Measurements from ENCODE around the gene MT1E. TPM values are rescaled to one million over a fixed set of nuclear protein-coding genes. Genes with fewer than 3 reads are reported as not detected.

The MT1E gene
- total and polyA plus RNA-seq, 4 experiments from 2014 or later: 6.8 to 16.0 TPM; not detected in 2

DNA sequence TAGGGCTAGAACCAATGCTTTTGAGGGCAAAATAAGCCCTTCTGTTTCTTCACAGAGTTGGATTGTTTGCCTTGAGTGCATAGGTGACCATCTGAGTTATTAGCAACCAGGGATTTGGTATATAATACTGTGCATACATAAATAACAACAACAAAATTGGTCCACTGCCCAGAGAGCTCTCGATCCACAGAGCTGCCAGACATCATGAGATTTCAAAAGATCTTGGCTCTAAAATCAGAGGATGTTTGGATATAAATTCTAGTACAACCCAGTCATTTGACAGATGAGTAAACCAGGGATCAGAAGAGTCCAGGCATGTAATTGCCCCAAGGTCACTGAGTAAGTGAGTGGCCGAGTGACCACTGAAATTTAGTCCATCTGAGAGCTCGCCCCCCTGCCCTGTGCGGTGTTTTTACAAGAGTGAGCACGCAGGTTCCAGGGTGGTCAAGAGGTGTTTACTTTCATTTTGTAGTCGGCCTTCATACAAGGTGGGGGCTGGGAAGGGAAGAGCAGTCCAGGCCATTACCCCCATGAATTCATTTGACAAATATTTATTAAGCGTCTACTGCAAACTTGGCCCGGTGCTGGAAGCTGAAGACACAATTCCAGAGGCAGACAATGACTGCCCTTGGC is 19.0 kb upstream of the MT1E start:
- Mint-ChIP-seq H3K36me3 (peaks cover 0 to 4% of the 10 kb centered on the region in 2 donors), H3K4me3 (peak overlapping the region in 7 of 8 donors; percentile 23 to 74 (median 55)), H3K27me3 (peaks cover 0 to 3% of the 10 kb centered on the region in 2 donors), H3K9me3 (no peaks in the 10 kb centered on the region), H3K27ac (peak overlapping the region; percentile 53 to 93 (median 88)), H3K4me1 (peaks cover 24 to 51% (median 39%) of the 10 kb centered on the region in 4 donors)
- peaks cover 46% of the 10 kb centered on the region for H3K4me1 ChIP-seq (ENCODE audit: insufficient read depth, low read length)
- ChIA-PET CTCF (ENCODE audit: partially characterized antibody) (interaction anchor here (1.1 kb wide), 1 partner anchor 95 kb away, joined by 6 read pairs; no protein-coding TSS in a partner anchor), POLR2A (ENCODE audit: partially characterized antibody) (interaction anchor here (1.8 to 4.7 kb wide), 4 partner anchors 37 to 95 kb away, joined by 6 to 22 read pairs (median 14); partner anchors contain the start of genes BBS2 and MT1X)
- H3K36me3 ChIP-seq (ENCODE audit: insufficient read depth, low read length): no peaks in the 10 kb centered on the region
- no peaks in the 10 kb centered on the region for H3K27me3 ChIP-seq (ENCODE audit: insufficient read depth, low read length)
- DNase-seq: no peak
- no peak overlapping the region for H3K27ac ChIP-seq (ENCODE audit: low read depth, low read length)
- H3K4me3 ChIP-seq (ENCODE audit: low read length in 2 of 2): no peak overlapping the region
- no peaks in the 10 kb centered on the region for H3K9me3 ChIP-seq (ENCODE audit: control insufficient read depth in 1 of 2, low read length in 2 of 2)
- intact Hi-C loops (cut with micrococcal nuclease): no loop called here

DNA sequence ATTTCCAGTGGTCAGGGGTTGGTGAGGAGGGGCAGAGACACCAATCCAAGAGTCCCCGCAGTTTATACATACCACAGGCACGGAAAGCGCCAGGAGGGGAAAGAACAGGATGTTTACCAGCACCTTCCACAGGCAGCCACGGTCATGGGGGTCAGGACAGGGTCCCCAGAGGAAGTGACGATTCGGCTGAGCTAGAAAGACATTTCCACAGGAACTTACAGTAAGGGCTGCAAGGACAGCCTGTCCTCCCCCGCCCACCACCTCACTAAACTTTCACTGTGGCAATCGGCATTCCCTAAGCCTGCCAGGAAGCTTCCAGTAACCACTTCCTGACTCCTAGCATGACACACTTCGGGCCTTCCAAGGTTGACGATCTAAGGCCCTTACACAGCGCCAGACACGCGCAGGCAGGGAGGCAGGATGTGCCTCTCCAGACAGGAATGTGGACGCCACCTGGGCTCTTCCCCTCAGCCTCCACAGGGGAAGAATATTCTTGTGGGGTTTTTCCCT is 18.4 kb upstream of the MT1E start:
- Mint-ChIP-seq H3K4me1 (peaks cover 26 to 53% (median 39%) of the 10 kb centered on the region in 4 donors), H3K9me3 (no peaks in the 10 kb centered on the region), H3K27me3 (peaks cover 0 to 3% of the 10 kb centered on the region in 2 donors), H3K27ac (peak overlapping the region; percentile 70 to 93 (median 88)), H3K4me3 (peak overlapping the region; percentile 37 to 76 (median 58)), H3K36me3 (peaks cover 0 to 4% of the 10 kb centered on the region in 2 donors)
- peak in 2 of 5 donors; percentile 19 to 50 for DNase-seq
- intact Hi-C loops (cut with micrococcal nuclease): no loop called here
- ChIA-PET POLR2A (ENCODE audit: partially characterized antibody) (interaction anchor here (1.7 to 4.7 kb wide), 5 partner anchors 30 to 94 kb away, joined by 6 to 22 read pairs (median 11); partner anchors contain the start of genes BBS2 and MT1X), CTCF (ENCODE audit: partially characterized antibody) (interaction anchor here (0.6 to 1.1 kb wide), 2 partner anchors 37 to 95 kb away, joined by 3 to 6 read pairs; no protein-coding TSS in a partner anchor)
- no peak overlapping the region for H3K27ac ChIP-seq (ENCODE audit: low read depth, low read length)
- no peak overlapping the region for H3K4me3 ChIP-seq (ENCODE audit: low read length in 2 of 2)
- H3K4me1 ChIP-seq (ENCODE audit: insufficient read depth, low read length): peaks cover 46% of the 10 kb centered on the region
- no peaks in the 10 kb centered on the region for H3K27me3 ChIP-seq (ENCODE audit: insufficient read depth, low read length)
- no peaks in the 10 kb centered on the region for H3K9me3 ChIP-seq (ENCODE audit: control insufficient read depth in 1 of 2, low read length in 2 of 2)
- no peaks in the 10 kb centered on the region for H3K36me3 ChIP-seq (ENCODE audit: insufficient read depth, low read length)

DNA sequence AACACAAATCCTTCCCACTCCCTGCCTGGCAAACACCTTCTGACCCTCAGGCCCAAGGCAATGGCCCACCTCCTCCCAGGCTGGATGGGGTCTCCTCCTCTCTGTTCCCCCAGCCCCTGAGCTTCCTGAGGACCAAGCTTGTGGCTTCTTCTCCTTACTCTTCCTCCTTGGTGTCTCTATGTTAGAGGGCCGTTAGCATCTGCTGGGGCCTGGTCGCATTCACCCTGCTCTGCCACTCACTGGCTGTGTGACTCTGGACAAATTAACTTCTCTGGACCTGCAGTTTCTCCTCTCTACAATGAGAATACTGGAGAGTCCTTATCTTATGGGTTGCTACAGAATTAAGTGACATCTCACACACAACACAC is 17.9 kb upstream of the MT1E start:
- POLR2A ChIA-PET (ENCODE audit: partially characterized antibody): interaction anchor here (1.3 to 4.7 kb wide), 8 partner anchors 17 to 94 kb away, joined by 4 to 30 read pairs (median 13); partner anchors contain the start of genes BBS2, MT1E and MT1X
- peaks cover 0 to 4% of the 10 kb centered on the region in 2 donors for H3K36me3 Mint-ChIP-seq
- intact Hi-C loops (cut with micrococcal nuclease): loop anchor here (1.0 to 2.0 kb wide), 6 partner anchors 10 to 95 kb away; partner anchors contain the start of genes MT1F and MT1X

DNA sequence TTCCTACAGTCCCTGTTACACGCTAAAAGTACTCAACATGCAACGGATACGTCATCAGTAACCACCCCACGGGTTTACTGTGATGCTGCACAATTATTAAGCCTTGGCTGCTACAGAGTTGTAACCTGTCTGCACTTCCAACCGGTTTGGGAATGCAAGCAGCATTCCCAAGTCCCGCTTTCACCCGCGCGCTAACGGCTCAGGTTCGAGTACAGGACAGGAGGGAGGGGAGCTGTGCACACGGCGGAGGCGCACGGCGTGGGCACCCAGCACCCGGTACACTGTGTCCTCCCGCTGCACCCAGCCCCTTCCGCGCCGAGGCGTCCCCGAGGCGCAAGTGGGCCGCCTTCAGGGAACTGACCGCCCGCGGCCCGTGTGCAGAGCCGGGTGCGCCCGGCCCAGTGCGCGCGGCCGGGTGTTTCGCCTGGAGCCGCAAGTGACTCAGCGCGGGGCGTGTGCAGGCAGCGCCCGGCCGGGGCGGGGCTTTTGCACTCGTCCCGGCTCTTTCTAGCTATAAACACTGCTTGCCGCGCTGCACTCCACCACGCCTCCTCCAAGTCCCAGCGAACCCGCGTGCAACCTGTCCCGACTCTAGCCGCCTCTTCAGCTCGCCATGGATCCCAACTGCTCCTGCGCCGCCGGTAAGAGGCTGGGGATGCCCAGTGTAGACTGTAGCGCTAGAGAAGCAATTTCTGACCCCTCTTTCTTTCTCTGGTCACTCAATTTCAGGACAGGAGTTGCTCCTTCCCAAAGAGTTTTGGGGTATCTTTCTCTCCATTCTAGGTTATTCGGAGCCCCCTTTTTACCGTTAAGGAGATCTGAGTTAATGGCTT is 17.3 kb upstream of the MT1E start, which contains the start of gene MT2A:
MT2A (plus strand) TSS at position 542 of the 833 bp plus-strand sequence; CDS start at position 614, 72 bp downstream.
- H3K27ac Mint-ChIP-seq: peak within 1 kb of the TSS; percentile 88 to 100 (median 96)
- CTCF ChIA-PET (ENCODE audit: partially characterized antibody): interaction anchor here (0.9 to 5.9 kb wide), 6 partner anchors 7 to 129 kb away, joined by 3 to 35 read pairs (median 6); no protein-coding TSS in a partner anchor
- no peaks in the 10 kb centered on the region for H3K27me3 ChIP-seq (ENCODE audit: insufficient read depth, low read length)
- H3K4me3 ChIP-seq (ENCODE audit: low read length in 2 of 2): peak within 1 kb of the TSS; percentile 70 to 94
- peaks cover 26 to 53% (median 39%) of the 10 kb centered on the region in 4 donors for H3K4me1 Mint-ChIP-seq
- peaks cover 46% of the 10 kb centered on the region for H3K4me1 ChIP-seq (ENCODE audit: insufficient read depth, low read length)
- peaks cover 0 to 4% of the 10 kb centered on the region in 2 donors for H3K36me3 Mint-ChIP-seq
- intact Hi-C loops (cut with micrococcal nuclease): loop anchor here (1.0 to 2.0 kb wide), 6 partner anchors 9 to 94 kb away; partner anchors contain the start of genes MT1F and MT1X
- POLR2A ChIA-PET (ENCODE audit: partially characterized antibody): interaction anchor here (0.9 to 4.7 kb wide), 13 partner anchors 9 to 93 kb away, joined by 3 to 30 read pairs (median 4); partner anchors contain the start of genes BBS2, MT1E and MT1X
- H3K27me3 Mint-ChIP-seq: peaks cover 0 to 3% of the 10 kb centered on the region in 2 donors
- peak within 1 kb of the TSS; percentile 82 for H3K27ac ChIP-seq (ENCODE audit: low read depth, low read length)
- H3K36me3 ChIP-seq (ENCODE audit: insufficient read depth, low read length): no peaks in the 10 kb centered on the region
- no peaks in the 10 kb centered on the region for H3K9me3 Mint-ChIP-seq
- peak; percentile 81 to 93 (median 85) for DNase-seq
- peak within 1 kb of the TSS; percentile 92 to 99 (median 98) for H3K4me3 Mint-ChIP-seq
- H3K9me3 ChIP-seq (ENCODE audit: control insufficient read depth in 1 of 2, low read length in 2 of 2): no peaks in the 10 kb centered on the region

More for the DNA sequence above, 17.9 kb upstream of the MT1E start:
- H3K9me3 ChIP-seq (ENCODE audit: control insufficient read depth in 1 of 2, low read length in 2 of 2): no peaks in the 10 kb centered on the region
- no peak for DNase-seq
- H3K36me3 ChIP-seq (ENCODE audit: insufficient read depth, low read length): no peaks in the 10 kb centered on the region
- CTCF ChIA-PET (ENCODE audit: partially characterized antibody): interaction anchor here (0.6 to 5.9 kb wide), 3 partner anchors 31 to 94 kb away, joined by 3 to 35 read pairs (median 6); no protein-coding TSS in a partner anchor
- peak overlapping the region; percentile 74 to 92 (median 79) for H3K4me3 Mint-ChIP-seq
- H3K4me1 ChIP-seq (ENCODE audit: insufficient read depth, low read length): peaks cover 46% of the 10 kb centered on the region
- H3K27me3 Mint-ChIP-seq: peaks cover 0 to 3% of the 10 kb centered on the region in 2 donors
- H3K9me3 Mint-ChIP-seq: no peaks in the 10 kb centered on the region
- no peaks in the 10 kb centered on the region for H3K27me3 ChIP-seq (ENCODE audit: insufficient read depth, low read length)
- H3K27ac ChIP-seq (ENCODE audit: low read depth, low read length): peak overlapping the region; percentile 82
- H3K4me3 ChIP-seq (ENCODE audit: low read length in 2 of 2): peak overlapping the region; percentile 17 to 94
- H3K4me1 Mint-ChIP-seq: peaks cover 26 to 53% (median 39%) of the 10 kb centered on the region in 4 donors
- peak overlapping the region; percentile 70 to 93 (median 88) for H3K27ac Mint-ChIP-seq

DNA sequence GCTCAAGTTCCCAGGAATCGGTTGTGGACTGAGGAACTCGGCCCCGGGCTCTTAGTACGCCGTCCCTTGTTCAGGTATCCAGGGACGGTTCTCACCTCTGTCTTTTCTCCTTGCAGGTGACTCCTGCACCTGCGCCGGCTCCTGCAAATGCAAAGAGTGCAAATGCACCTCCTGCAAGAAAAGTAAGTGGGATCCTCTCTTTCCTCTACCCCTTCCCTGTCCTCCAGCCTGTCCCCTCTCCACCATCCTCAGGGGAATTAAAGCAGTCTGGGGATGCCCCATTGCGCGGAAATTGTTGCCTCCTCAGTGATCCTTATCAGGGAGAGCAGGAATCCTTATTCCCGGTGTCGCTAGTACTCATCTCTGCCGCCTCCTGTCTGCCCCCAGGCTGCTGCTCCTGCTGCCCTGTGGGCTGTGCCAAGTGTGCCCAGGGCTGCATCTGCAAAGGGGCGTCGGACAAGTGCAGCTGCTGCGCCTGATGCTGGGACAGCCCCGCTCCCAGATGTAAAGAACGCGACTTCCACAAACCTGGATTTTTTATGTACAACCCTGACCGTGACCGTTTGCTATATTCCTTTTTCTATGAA is 16.6 kb upstream of the MT1E start:
- intact Hi-C loops (cut with micrococcal nuclease): loop anchor here (1.0 to 2.0 kb wide), 6 partner anchors 8 to 93 kb away; partner anchors contain the start of genes MT1F and MT1X
- H3K4me1 ChIP-seq (ENCODE audit: insufficient read depth, low read length): peaks cover 46% of the 10 kb centered on the region
- H3K27ac ChIP-seq (ENCODE audit: low read depth, low read length): peak overlapping the region; percentile 82

GRCh38 chr16:56609463-56609921 is 16.1 kb upstream of the MT1E start:
- Mint-ChIP-seq H3K9me3 (no peaks in the 10 kb centered on the region), H3K27ac (peak overlapping the region; percentile 88 to 100 (median 96)), H3K27me3 (no peaks in the 10 kb centered on the region), H3K4me3 (peak overlapping the region; percentile 92 to 99 (median 98)), H3K36me3 (peaks cover 0 to 4% of the 10 kb centered on the region in 2 donors), H3K4me1 (peaks cover 26 to 53% (median 38%) of the 10 kb centered on the region in 4 donors)
- Histone ChIP-seq H3K36me3 (ENCODE audit: insufficient read depth, low read length) (no peaks in the 10 kb centered on the region), H3K9me3 (ENCODE audit: control insufficient read depth in 1 of 2, low read length in 2 of 2) (no peaks in the 10 kb centered on the region), H3K27ac (ENCODE audit: low read depth, low read length) (peak overlapping the region; percentile 82), H3K27me3 (ENCODE audit: insufficient read depth, low read length) (no peaks in the 10 kb centered on the region), H3K4me3 (ENCODE audit: low read length in 2 of 2) (peak overlapping the region; percentile 70 to 94), H3K4me1 (ENCODE audit: insufficient read depth, low read length) (peaks cover 46% of the 10 kb centered on the region)
- ChIA-PET CTCF (ENCODE audit: partially characterized antibody) (interaction anchor here (0.8 to 5.9 kb wide), 8 partner anchors 9 to 854 kb away, joined by 3 to 35 read pairs (median 4); no protein-coding TSS in a partner anchor), POLR2A (ENCODE audit: partially characterized antibody) (interaction anchor here (0.6 to 4.7 kb wide), 9 partner anchors 9 to 92 kb away, joined by 3 to 30 read pairs (median 10); partner anchors contain the start of genes MT1E and MT1X)
- intact Hi-C loops (cut with micrococcal nuclease): loop anchor here (2.0 kb wide), 1 partner anchor 33 kb away; no protein-coding TSS in a partner anchor
- peak; percentile 76 to 90 (median 81) for DNase-seq

More for the DNA sequence above, 16.6 kb upstream of the MT1E start:
- no peaks in the 10 kb centered on the region for H3K27me3 Mint-ChIP-seq
- peak in 1 of 5 donors; percentile 9 for DNase-seq
- H3K4me1 Mint-ChIP-seq: peaks cover 26 to 53% (median 38%) of the 10 kb centered on the region in 4 donors
- Histone ChIP-seq H3K4me3 (ENCODE audit: low read length in 2 of 2) (peak overlapping the region; percentile 70 to 94), H3K9me3 (ENCODE audit: control insufficient read depth in 1 of 2, low read length in 2 of 2) (no peaks in the 10 kb centered on the region), H3K27me3 (ENCODE audit: insufficient read depth, low read length) (no peaks in the 10 kb centered on the region), H3K36me3 (ENCODE audit: insufficient read depth, low read length) (no peaks in the 10 kb centered on the region)
- peaks cover 0 to 4% of the 10 kb centered on the region in 2 donors for H3K36me3 Mint-ChIP-seq
- POLR2A ChIA-PET (ENCODE audit: partially characterized antibody): interaction anchor here (0.9 to 4.7 kb wide), 15 partner anchors 9 to 92 kb away, joined by 3 to 30 read pairs (median 4); partner anchors contain the start of genes BBS2, MT1E and MT1X
- H3K4me3 Mint-ChIP-seq: peak overlapping the region; percentile 92 to 99 (median 98)
- peak overlapping the region; percentile 88 to 100 (median 96) for H3K27ac Mint-ChIP-seq
- CTCF ChIA-PET (ENCODE audit: partially characterized antibody): interaction anchor here (0.9 to 5.9 kb wide), 7 partner anchors 8 to 128 kb away, joined by 3 to 35 read pairs (median 5); no protein-coding TSS in a partner anchor
- no peaks in the 10 kb centered on the region for H3K9me3 Mint-ChIP-seq
